ENCODE measurements around the gene GDAP1L1.
A peak's percentile ranks its signal among the peaks of the same experiment; 100 is the strongest.
"Not testable (repeated sequence)": the region's sequence is repeated elsewhere in the genome, so short reads cannot be mapped to it uniquely, and the experiment has no call there.

The GDAP1L1 gene

GRCh38 chr20:44256961-44257360 lies 9.9 kb downstream of the GDAP1L1 start:
- no peak for DNase-seq

GRCh38 chr20:44258226-44258890 lies 11.2 kb downstream of the GDAP1L1 start:
- DNase-seq: no peak

- DNase-seq: no peak
Observed at GRCh38 chr20:44264287-44264686, 17.2 kb downstream of the GDAP1L1 start.

- no peak for DNase-seq
Observed at GRCh38 chr20:44268802-44269201, 21.7 kb downstream of the GDAP1L1 start.

- peak in 1 of 2 experiments; percentile 6 for DNase-seq
Observed at GRCh38 chr20:44271915-44272663, 25.0 kb downstream of the GDAP1L1 start.

GRCh38 chr20:44273231-44274215 lies 26.4 kb downstream of the GDAP1L1 start:
- no peak for DNase-seq

- no peak for DNase-seq
Observed at GRCh38 chr20:44274303-44275017, 27.4 kb downstream of the GDAP1L1 start.

- DNase-seq: no peak
Observed at GRCh38 chr20:44279228-44279627, 32.1 kb downstream of the GDAP1L1 start.

GRCh38 chr20:44280387-44280786 lies 33.3 kb downstream of the GDAP1L1 start:
- no peak for DNase-seq

- no peak for DNase-seq
Observed at GRCh38 chr20:44282192-44282591, 35.1 kb downstream of the GDAP1L1 start.

GRCh38 chr20:44284032-44284431 lies 36.9 kb downstream of the GDAP1L1 start:
- no peak for DNase-seq

GRCh38 chr20:44287272-44288097 lies 40.4 kb downstream of the GDAP1L1 start:
- DNase-seq: no peak

GRCh38 chr20:44288252-44288651 lies 41.1 kb downstream of the GDAP1L1 start:
- DNase-seq: no peak

GRCh38 chr20:44291754-44292153 lies 44.6 kb downstream of the GDAP1L1 start:
- DNase-seq: no peak

GRCh38 chr20:44296011-44296410 lies 48.9 kb downstream of the GDAP1L1 start:
- DNase-seq: no peak

- DNase-seq: no peak
Observed at GRCh38 chr20:44297721-44298120, 50.6 kb downstream of the GDAP1L1 start.

- not testable (repeated sequence) for DNase-seq
Observed at GRCh38 chr20:44299011-44299535, 52.0 kb downstream of the GDAP1L1 start.

GRCh38 chr20:44301285-44301684 lies 54.2 kb downstream of the GDAP1L1 start:
- DNase-seq: no peak

- DNase-seq: no peak
Observed at GRCh38 chr20:44302026-44302669, 55.0 kb downstream of the GDAP1L1 start.

- no peak for DNase-seq
Observed at GRCh38 chr20:44302736-44303135, 55.6 kb downstream of the GDAP1L1 start.

GRCh38 chr20:44304383-44304782 lies 57.3 kb downstream of the GDAP1L1 start:
- no peak for DNase-seq

Data from activated CD4-positive, alpha-beta T cell treated with anti-CD3 and anti-CD28 coated beads, Interleukin-2, amount 50 U/mL, for 48 hours (primary cell).